ENCODE data around the gene ARHGAP26. TPM values are rescaled to one million over a fixed set of nuclear protein-coding genes. Genes with fewer than 3 reads are reported as not detected.
A peak's percentile ranks its signal among the peaks of the same experiment; 100 is the strongest.

ARHGAP26 gene
- total RNA-seq, 1 experiment from 2014 or later, result 65.5 TPM

DNA sequence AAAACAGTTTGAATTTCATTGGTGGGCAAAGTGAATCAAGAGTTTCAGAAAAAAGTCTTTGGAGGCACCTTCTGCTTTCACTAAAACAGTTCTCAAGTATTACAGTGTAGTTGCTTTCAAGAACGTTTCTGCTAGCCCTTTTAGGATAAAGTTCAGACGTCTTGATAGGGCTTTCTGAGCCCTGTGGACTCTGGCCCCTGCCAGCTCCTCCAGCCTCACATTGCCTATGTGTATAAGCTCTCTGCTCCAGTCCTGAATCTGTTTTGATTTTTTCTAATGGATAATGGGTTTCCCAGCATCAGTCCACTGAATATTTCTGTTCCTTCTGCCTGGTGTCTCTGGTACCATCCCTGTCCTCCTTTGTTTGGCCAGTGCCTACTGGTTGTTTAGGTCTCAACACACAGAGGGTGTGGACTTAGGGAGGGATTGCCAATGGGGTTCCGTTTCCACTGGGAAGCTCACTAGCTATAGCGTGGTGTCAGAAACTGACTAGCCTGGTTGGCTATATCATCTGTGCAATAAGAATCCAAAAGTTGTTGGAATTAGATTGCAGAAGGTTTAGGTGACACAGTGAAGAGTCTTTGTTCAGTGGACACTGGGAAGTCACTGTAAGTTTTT lies 26.4 kb downstream of the ARHGAP26 start:
- H3K4me1 ChIP-seq (ENCODE audit: control insufficient read depth, insufficient read depth, low read length), result peaks cover 55% of the 10 kb centered on the region
- CTCF ChIA-PET, result interaction anchor here (1.1 kb wide), 1 partner anchor 13 kb away, joined by 3 read pairs; no protein-coding TSS in a partner anchor

DNA sequence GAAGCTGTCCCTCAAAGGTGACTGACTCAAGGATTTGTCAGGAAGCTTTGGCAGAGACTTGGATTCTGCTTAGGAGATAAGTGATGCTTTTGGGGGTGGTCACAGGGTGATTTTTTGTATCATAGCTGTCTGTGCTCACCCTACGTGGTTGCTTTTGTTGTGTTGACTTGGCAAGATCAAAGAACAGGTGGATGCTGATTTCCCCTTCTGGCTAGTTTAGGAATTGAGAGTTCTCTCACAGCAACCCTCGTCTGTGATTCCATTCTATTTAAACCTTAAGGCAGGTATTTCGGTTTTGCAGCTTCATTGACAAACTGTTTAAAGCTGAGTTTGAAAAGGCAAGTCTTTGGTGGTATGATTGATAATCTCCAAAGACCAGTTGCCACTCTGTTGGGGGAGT lies 27.2 kb downstream of the ARHGAP26 start:
- BruUV-seq (replicated peaks), result no TSS peak
- no peak for ATAC-seq

More for the DNA sequence above, 26.4 kb downstream of the ARHGAP26 start:
- in situ Hi-C loops (cut with HindIII; ENCODE audit: low pct_unique_long_range_greater_than_20kb, low sequenced_read_pairs) (no loop called here), intact Hi-C loops (cut with micrococcal nuclease; ENCODE audit: unreplicated experiment) (no loop called here)
- no peak for DNase-seq (ENCODE audit: low read depth, low spot score)
- no peak overlapping the region for H3K4me3 ChIP-seq (ENCODE audit: low read depth in 2 of 2, low read length in 2 of 2)
- TF ChIP-seq, protein P1, sequence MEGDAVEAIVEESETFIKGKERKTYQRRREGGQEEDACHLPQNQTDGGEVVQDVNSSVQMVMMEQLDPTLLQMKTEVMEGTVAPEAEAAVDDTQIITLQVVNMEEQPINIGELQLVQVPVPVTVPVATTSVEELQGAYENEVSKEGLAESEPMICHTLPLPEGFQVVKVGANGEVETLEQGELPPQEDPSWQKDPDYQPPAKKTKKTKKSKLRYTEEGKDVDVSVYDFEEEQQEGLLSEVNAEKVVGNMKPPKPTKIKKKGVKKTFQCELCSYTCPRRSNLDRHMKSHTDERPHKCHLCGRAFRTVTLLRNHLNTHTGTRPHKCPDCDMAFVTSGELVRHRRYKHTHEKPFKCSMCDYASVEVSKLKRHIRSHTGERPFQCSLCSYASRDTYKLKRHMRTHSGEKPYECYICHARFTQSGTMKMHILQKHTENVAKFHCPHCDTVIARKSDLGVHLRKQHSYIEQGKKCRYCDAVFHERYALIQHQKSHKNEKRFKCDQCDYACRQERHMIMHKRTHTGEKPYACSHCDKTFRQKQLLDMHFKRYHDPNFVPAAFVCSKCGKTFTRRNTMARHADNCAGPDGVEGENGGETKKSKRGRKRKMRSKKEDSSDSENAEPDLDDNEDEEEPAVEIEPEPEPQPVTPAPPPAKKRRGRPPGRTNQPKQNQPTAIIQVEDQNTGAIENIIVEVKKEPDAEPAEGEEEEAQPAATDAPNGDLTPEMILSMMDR (IDR thresholded peaks at IDR 0.05), result no peak
- TF ChIP-seq, protein P2, sequence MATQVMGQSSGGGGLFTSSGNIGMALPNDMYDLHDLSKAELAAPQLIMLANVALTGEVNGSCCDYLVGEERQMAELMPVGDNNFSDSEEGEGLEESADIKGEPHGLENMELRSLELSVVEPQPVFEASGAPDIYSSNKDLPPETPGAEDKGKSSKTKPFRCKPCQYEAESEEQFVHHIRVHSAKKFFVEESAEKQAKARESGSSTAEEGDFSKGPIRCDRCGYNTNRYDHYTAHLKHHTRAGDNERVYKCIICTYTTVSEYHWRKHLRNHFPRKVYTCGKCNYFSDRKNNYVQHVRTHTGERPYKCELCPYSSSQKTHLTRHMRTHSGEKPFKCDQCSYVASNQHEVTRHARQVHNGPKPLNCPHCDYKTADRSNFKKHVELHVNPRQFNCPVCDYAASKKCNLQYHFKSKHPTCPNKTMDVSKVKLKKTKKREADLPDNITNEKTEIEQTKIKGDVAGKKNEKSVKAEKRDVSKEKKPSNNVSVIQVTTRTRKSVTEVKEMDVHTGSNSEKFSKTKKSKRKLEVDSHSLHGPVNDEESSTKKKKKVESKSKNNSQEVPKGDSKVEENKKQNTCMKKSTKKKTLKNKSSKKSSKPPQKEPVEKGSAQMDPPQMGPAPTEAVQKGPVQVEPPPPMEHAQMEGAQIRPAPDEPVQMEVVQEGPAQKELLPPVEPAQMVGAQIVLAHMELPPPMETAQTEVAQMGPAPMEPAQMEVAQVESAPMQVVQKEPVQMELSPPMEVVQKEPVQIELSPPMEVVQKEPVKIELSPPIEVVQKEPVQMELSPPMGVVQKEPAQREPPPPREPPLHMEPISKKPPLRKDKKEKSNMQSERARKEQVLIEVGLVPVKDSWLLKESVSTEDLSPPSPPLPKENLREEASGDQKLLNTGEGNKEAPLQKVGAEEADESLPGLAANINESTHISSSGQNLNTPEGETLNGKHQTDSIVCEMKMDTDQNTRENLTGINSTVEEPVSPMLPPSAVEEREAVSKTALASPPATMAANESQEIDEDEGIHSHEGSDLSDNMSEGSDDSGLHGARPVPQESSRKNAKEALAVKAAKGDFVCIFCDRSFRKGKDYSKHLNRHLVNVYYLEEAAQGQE (IDR thresholded peaks at IDR 0.05; ENCODE audit: insufficient read depth in 1 of 2, low read depth in 2 of 2, low read length in 1 of 2), result no peak
- TF ChIP-seq SIN3A (IDR thresholded peaks at IDR 0.05; ENCODE audit: borderline replicate concordance, insufficient read depth, low read depth, low read length), result no peak
- no peak for TF ChIP-seq TCF7L2 (IDR thresholded peaks at IDR 0.05; ENCODE audit: low read depth, low read length)
- no peak for TF ChIP-seq POLR2AphosphoS5 (IDR thresholded peaks at IDR 0.05; ENCODE audit: low read depth, low read length)
- no TSS peak for BruUV-seq (replicated peaks)
- no peak overlapping the region; the same call in 1 of the 2 replicates for H3K27ac ChIP-seq (ENCODE audit: low read length)
- H3K36me3 ChIP-seq (ENCODE audit: control insufficient read depth, insufficient read depth, low read length), result no peaks in the 10 kb centered on the region
- H3K9me3 ChIP-seq (ENCODE audit: control insufficient read depth, insufficient read depth, low read depth, low read length), result no peaks in the 10 kb centered on the region
- ATAC-seq, result no peak
- POLR2A ChIA-PET, result no interaction called here
- H3K27me3 ChIP-seq (ENCODE audit: control insufficient read depth, insufficient read depth, low read length), result no peaks in the 10 kb centered on the region

More for the DNA sequence above, 27.2 kb downstream of the ARHGAP26 start:
- CTCF ChIA-PET, result interaction anchor here (1.1 kb wide), 1 partner anchor 14 kb away, joined by 3 read pairs; no protein-coding TSS in a partner anchor
- intact Hi-C loops (cut with micrococcal nuclease; ENCODE audit: unreplicated experiment), result no loop called here
- H3K9me3 ChIP-seq (ENCODE audit: control insufficient read depth, insufficient read depth, low read depth, low read length), result no peaks in the 10 kb centered on the region
- no peak for DNase-seq (ENCODE audit: low read depth, low spot score)
- peaks cover 58% of the 10 kb centered on the region for H3K4me1 ChIP-seq (ENCODE audit: control insufficient read depth, insufficient read depth, low read length)
- H3K36me3 ChIP-seq (ENCODE audit: control insufficient read depth, insufficient read depth, low read length), result no peaks in the 10 kb centered on the region
- H3K27me3 ChIP-seq (ENCODE audit: control insufficient read depth, insufficient read depth, low read length), result no peaks in the 10 kb centered on the region
- in situ Hi-C loops (cut with HindIII; ENCODE audit: low pct_unique_long_range_greater_than_20kb, low sequenced_read_pairs), result no loop called here
- no peak overlapping the region for H3K4me3 ChIP-seq (ENCODE audit: low read depth in 2 of 2, low read length in 2 of 2)
- TF ChIP-seq TCF7L2 (IDR thresholded peaks at IDR 0.05; ENCODE audit: low read depth, low read length), result no peak
- no peak for TF ChIP-seq SIN3A (IDR thresholded peaks at IDR 0.05; ENCODE audit: borderline replicate concordance, insufficient read depth, low read depth, low read length)
- no peak for TF ChIP-seq POLR2AphosphoS5 (IDR thresholded peaks at IDR 0.05; ENCODE audit: low read depth, low read length)
- TF ChIP-seq, protein P2 (IDR thresholded peaks at IDR 0.05; ENCODE audit: insufficient read depth in 1 of 2, low read depth in 2 of 2, low read length in 1 of 2), result no peak
- TF ChIP-seq, protein P1 (IDR thresholded peaks at IDR 0.05), result no peak; the same call in 1 of the 2 replicates
- H3K27ac ChIP-seq (ENCODE audit: low read length), result peak overlapping the region; percentile 19; the same call in 1 of the 2 replicates
- POLR2A ChIA-PET, result no interaction called here
